Measurements from ENCODE around the gene PODXL.

GRCh38 chr7:131557652-131558385 is 1.4 kb upstream of the PODXL start:
- TF ChIP-seq CTCF (IDR thresholded peaks at IDR 0.05 in 2 of 3, conservative IDR thresholded peaks at IDR 0.05 in 1 of 3; ENCODE audit: borderline replicate concordance in 1 of 3, insufficient read depth in 1 of 3, low read depth in 2 of 3, low read length in 2 of 3), result no peak
- TF ChIP-seq CEBPB (IDR thresholded peaks at IDR 0.05; ENCODE audit: low read depth), result no peak
- TF ChIP-seq, protein P1, sequence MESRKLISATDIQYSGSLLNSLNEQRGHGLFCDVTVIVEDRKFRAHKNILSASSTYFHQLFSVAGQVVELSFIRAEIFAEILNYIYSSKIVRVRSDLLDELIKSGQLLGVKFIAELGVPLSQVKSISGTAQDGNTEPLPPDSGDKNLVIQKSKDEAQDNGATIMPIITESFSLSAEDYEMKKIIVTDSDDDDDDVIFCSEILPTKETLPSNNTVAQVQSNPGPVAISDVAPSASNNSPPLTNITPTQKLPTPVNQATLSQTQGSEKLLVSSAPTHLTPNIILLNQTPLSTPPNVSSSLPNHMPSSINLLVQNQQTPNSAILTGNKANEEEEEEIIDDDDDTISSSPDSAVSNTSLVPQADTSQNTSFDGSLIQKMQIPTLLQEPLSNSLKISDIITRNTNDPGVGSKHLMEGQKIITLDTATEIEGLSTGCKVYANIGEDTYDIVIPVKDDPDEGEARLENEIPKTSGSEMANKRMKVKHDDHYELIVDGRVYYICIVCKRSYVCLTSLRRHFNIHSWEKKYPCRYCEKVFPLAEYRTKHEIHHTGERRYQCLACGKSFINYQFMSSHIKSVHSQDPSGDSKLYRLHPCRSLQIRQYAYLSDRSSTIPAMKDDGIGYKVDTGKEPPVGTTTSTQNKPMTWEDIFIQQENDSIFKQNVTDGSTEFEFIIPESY (IDR thresholded peaks at IDR 0.05; ENCODE audit: extremely low read depth, insufficient replicate concordance, low read length), result no peak

Measured in HCT116 (cell line).